GM21825 (cell line): ENCODE results near the gene SLC34A3.

ENCODE experiments used
- ATAC-seq: cut with Tn5 transposase; IDR thresholded peaks from one replicate; pipeline ENCODE4 v1.9.1; 2021; ENCODE audit warnings: mild to moderate bottlenecking, moderate library complexity; ENCODE audit not compliant: unreplicated experiment

Gene SLC34A3

DNA sequence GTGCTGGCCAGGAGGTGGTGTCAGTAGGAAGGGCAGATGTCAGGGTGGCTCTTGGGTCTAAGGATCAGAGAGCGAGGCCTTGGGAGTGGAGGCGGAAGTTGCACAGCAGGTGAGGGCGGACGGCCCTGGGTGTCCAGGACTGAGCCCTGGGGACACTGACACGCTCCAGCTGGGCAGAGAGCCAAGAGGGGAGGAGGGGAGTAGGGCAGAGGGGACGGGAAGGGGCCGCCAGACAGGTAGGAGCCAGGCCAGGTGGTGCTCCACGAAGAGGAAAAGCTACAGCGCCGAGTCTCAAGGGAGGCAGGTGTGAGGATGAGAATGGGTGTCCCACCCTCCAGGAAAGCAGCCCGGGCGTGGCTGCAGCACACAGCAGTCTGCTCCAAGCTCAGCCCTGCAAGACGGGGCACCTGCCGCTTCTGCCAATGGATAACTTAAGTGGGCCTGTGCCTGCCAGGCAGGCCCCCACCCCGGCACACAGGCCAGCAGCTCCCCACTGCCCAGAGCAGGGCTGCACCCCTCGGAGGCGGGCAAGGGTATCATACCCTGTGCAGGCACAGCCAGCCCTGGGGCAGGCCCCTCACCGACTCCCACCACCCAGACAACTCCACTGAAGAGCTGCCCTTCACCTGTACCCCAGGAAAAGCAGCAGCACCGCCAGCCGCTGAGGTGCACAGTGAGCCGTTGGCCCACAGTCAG, 35.0 kb upstream of the SLC34A3 start:
- ATAC-seq, result no peak

DNA sequence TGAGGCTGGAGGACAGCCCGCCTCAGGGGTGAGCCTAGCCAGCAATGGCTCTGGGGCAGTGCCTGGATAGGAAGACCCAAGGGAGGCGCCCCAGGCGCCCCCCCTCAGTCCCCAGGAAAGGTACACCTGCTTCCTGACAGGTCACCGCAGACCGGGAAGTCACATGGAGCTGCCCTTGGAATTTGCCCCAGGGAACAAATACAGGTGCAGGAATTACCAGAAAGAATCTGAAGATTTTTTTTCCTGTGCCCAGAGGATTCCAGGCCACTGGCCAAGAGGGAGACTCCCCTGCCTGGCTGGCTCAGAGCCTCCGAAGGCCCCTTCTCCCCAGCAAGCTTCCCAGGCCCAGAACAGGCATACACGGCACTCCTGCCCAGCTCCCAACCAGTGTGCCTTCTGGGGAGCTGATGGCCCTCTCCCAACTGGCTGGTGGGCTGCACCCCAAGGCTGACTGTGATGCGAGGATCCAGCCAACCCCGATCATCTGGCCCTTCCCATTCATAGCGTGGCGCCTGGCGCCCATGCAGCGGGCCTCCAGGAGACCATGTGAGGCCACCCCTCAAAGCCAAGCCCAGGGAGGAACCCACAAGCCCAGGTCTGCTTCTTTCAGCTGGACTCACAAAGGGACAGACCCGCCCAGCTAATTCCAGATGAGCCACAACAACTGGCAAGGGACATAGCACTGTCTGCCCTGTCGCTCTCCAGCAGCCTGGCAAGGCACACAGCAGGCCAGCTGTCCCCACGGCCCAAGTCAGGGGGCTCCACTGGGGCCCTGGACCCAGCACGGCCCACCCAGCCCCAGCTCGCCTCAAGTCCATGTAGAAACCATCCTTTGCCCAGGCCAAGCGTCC, 32.4 kb upstream of the SLC34A3 start:
- ATAC-seq, result no peak

DNA sequence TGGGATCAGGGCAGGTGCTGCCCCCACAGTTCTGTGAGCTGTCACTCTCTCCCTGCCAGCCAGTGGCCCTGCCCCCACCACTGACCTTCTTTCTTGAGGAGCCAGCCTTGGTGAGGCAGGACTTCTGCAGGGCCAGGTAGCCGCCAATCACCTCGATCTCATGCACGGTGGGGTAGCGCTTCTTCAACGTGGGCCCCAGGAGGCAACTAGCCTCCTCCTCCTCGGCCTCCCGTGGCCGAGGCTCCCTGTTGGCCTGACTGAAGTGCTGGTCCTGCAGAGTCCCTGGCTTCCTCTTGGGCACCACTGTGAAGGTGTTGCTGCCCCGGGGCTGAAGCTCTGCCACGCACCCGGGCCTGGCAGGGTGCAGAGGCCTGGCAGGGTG, 31.8 kb upstream of the SLC34A3 start:
- no peak for ATAC-seq

DNA sequence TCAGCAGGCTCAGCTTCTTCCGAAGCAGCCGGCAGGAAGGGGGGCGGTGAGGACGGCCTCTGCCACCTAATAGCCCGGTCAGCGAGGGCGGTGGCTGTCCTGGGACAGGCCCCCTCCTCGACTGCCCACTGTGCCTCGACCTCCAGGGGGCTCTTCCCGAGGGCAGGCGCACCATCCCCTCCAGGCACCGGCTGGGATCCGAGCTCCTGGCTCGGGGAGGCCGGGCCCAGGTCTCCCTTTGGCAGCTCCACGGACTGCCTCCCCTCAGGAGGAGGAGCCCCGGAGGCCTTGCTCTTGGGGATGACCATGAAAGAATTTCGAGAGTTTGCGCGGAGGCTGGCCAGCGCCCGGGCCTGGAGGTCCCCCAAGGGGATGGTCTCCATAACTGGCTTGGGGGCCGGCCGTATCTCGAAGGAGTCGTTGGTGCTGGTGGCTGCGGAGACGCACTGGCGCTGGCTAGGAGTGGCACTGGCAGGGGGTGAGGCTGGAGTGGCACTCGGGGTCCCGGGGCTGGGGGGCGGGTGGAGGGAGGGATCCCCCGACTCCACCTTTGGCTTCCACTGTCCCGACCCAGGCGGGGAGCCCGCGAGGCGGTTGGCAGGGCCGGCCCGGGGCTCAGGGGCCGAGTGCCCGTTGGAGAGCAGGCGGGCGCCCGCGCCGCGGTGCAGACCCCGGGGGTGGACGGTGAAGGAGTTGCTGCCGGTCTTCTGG, 31.1 kb upstream of the SLC34A3 start:
- no peak for ATAC-seq

DNA sequence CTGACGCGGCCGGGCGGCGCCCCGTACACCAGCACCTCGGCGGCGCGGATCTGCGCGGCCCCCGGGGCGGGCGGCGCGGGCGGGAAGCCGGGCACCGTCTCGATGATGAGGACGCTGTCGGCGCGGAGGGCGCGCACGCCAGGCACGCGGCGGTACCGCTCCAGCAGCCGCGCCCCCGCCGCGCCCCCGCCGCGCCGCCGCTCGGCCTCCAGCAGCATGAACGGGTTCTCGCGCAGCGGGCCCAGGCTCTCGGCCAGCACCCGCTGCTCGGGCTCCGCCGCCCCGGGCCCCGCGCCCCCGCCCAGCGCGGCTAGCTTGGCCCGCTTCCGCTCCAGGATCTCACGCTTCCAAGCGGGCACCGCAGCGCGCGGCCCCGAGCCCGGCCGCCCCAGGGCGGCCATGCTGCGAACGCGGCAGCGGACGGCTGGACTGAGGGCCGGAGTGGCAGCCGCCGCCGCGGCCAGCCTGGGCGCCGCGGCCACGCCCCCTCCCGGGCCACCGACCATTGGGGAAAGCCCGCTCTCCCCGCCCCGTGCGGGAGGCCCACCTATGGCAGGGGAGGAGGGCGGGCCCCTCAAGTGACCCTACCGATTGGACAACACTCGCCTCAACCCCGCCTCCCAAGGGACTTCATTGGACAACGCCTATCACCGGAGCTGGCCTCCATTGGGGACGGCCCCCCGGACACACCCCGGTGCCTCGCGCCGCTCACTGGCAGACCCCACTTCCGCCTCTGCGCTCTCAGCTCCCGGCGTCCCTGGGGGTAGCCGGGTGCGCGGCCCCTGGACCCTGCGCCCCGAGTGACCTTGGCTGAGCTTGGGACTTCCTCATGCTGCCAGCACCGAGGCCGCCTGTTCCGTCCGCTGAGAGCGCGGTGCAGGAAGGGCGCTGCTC, 30.1 kb upstream of the SLC34A3 start, which contains the start of gene TPRN:
TPRN (minus strand) TSS at position 431 of the 894 bp plus-strand sequence; CDS start at position 401, 30 bp downstream.
- peak; percentile 81 for ATAC-seq

DNA sequence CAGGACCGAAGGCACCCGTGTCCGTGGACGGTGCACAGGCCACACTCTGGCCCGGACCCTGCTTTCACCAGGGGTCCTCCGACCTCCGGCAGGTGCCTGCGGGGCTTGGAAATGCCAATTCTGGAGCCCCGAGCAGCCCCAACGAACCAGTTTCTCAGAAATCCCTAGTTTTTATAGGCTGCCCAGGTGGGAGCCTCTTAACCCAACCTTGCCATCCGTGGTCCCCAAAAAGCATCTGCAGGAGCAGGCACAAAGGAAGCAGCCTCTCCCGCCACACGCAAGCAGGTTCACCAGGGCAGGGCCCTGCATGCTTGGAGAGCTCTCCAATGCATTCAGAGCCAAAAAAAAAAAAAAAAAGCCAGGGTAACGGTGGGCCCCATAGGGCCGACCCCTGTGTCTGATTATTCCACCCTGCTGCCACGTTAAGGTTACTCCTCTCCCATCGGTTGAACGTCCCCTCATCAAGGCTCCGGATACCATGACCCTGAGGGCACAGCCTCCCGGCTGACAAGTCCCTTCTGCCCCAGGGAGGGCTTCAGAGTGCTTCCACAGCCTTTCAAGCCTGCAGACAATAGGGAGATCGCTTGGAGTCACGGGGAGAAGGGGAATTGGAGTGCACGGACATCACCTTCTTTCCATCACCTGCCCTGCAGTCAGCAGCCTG, 29.4 kb upstream of the SLC34A3 start:
- no peak for ATAC-seq

DNA sequence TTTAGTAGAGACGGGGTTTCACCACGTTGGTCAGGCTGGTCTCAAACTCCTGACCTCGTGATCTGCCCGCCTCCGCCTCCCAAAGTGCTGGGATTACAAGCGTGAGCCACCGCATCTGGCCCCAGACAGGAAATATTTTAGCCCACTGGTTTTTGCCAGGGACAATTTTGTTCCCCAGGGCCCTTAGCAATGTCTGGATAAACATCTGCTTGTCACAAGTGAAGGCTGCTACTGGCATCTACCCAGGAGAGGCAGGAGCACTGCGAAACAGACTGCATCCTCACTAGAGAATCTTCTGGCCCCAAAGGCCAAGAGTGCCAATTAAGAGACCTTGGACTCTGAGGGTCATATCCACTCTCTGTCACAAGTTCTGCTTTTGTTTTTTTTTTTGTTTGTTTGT, 27.7 kb upstream of the SLC34A3 start:
- no peak for ATAC-seq

DNA sequence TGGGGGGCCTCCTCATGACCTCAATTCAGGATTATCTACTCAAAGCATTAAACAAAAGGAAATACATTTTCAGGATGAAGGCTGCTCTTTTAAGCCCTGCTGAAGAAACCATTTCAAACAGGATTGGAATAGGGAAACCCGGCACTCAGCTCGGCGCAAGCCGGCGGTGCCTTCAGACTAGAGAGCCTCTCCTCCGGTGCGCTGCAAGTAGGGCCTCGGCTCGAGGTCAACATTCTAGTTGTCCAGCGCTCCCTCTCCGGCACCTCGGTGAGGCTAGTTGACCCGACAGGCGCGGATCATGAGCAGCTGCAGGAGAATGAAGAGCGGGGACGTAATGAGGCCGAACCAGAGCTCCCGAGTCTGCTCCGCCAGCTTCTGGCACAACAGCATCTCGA, 26.0 kb upstream of the SLC34A3 start:
- no peak for ATAC-seq

DNA sequence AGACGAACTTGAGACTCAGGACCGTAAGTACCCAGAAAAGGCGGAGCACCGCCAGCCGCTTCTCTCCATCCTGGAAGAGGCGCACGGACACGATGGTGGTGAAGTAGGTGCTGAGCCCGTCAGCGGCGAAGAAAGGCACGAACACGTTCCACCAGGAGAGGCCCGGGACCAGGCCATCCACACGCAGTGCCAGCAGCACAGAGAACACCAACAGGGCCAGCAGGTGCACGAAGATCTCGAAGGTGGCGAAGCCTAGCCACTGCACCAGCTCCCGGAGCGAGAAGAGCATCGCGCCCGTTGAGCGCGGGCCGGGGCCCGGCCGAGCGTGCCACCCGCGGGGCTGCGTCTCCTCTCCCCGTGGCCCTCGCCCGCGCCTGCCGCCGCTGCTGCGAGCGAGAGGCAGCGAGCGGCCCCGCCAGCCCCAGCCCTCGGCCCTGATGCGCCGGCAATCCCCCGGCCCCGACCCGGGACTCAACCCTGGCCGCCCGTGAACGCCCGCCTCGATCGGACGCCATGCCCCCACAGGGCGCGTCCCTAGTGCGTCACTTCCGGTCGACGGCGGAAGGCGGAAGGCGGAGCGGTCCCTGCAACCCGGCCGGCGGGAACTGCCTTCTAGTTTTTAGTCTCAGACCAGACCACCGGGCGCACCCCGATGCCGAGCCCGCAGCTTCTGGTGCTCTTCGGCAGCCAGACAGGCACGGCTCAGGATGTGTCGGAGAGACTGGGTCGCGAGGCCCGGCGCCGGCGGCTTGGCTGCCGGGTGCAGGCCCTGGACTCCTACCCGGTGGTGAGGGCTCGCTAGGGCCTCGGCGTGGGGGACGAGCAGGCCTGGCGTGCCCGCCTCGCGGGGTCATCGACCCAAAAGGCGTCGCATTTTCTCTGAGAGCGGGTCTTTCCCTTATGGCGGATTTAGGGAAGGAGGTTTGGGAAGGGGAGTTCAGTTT, 25.3 kb upstream of the SLC34A3 start, which contains the start of the genes NDOR1 and TMEM203:
NDOR1 (plus strand) TSS at position 575 of the 944 bp plus-strand sequence; CDS start at position 653, 78 bp downstream.
TMEM203 (minus strand) TSS at position 523 of the 944 bp plus-strand sequence; CDS start at position 289, 234 bp downstream.
- peak; percentile 38 for ATAC-seq

DNA sequence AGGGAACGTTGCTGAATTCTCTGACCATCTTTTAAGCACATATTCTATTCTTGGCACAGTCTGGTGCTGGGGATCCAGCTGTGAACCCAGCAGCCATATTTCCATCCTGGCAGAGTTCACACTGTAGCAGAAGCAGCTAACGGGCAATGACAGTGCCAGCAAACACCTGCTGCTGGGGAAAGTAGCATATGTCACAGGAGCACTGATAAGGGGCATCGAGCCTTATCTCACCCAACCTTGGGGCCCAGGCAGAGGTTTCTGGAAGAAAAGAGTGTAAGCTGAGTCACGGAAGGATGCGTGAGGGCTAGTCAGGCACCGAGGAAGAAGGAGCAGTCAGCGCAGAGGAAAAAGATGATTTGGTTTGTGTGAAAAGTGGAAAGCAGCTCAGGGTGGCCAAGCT, 24.1 kb upstream of the SLC34A3 start:
- ATAC-seq, result no peak

DNA sequence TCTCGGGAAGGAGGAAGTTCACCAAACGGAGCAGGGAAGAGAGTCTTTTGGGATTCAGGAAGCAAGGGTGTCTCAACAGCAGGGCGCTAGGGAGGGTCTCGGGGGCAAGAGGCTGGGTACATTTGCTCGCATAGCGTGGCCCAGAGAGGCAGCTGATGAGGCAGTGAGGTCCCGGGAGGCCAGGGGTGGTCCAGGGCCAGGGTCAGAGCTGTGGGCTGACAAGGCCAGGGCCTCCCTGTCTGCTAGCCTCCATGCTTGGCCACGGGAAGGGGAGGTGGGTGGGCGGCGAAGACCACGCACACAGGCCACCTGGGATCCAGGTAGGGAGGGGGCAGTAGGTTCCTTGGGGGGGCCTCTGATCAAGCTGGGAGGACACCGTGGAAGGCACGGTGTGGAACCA, 19.2 kb upstream of the SLC34A3 start:
- ATAC-seq, result no peak

DNA sequence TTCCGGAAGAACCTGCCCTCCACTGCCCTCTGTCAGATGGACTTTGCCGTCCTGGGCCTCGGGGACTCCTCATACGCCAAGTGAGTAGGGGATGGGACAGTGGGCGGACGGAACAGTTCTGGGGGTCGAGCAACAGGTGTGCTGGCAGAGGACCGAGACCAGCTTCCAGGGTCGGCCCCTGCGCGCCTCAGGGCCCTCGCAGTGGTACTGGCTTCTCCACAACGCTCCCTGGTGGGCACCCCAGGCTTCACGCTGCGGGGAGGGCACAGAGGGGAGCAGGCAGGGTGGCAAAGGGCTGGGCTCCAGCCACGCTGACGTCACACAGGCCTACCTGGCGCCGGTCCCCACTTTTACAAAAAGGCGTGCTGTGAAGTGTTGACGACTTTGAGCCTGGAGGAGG, 18.2 kb upstream of the SLC34A3 start:
- no peak for ATAC-seq

DNA sequence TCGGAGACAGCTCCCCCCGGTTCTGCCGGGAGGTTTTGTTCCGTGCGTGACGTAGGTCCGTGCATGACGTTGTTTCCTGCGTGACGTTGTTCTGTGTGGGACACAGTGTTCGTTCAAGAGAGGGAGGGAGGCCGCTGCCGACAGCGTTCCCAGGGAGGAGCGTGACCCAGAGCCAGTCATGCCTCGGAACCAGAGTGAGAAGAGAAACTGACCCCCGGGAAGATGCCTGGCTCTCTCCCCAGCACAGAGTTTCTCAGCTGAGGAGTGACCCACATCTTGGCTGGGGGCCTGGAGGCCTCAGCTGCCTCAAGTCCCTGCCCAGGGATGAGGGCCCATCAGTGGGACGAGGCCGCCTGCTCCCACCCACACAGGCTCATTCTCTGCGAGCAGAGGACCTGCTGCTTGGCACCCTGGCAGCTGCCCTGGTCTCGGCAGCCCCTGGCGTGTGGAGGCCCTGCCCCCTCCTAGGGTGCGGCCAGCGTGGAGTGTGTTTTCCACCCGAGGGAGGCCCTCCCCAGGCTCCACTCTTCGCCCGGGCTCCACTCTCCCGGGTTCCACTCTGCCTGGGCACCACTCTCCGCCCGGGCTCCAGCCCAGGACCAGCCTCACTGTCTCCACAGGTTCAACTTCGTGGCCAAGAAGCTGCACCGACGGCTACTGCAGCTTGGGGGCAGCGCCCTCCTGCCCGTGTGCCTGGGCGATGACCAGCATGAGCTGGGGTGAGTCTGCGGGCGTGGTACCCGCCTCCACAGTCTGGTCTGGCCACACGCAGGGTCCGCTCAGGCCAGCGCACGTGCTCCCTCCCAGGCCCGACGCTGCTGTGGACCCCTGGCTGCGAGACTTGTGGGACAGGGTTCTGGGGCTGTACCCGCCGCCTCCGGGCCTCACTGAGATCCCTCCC, 17.3 kb upstream of the SLC34A3 start:
- no peak for ATAC-seq

DNA sequence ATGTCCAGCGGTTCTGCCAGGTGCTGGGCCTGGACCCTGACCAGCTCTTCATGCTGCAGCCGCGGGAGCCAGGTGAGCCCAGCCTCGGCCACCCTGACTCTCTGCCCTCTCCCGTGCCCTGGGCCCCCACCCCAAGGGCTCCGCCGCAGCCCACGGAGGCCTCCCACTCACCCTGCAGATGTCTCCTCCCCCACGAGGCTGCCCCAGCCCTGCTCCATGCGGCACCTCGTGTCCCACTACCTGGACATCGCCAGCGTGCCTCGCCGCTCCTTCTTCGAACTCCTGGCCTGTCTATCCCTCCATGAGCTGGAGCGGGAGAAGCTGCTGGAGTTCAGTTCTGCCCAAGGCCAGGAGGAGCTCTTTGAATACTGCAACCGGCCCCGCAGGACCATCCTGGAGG, 16.1 kb upstream of the SLC34A3 start:
- ATAC-seq, result no peak

DNA sequence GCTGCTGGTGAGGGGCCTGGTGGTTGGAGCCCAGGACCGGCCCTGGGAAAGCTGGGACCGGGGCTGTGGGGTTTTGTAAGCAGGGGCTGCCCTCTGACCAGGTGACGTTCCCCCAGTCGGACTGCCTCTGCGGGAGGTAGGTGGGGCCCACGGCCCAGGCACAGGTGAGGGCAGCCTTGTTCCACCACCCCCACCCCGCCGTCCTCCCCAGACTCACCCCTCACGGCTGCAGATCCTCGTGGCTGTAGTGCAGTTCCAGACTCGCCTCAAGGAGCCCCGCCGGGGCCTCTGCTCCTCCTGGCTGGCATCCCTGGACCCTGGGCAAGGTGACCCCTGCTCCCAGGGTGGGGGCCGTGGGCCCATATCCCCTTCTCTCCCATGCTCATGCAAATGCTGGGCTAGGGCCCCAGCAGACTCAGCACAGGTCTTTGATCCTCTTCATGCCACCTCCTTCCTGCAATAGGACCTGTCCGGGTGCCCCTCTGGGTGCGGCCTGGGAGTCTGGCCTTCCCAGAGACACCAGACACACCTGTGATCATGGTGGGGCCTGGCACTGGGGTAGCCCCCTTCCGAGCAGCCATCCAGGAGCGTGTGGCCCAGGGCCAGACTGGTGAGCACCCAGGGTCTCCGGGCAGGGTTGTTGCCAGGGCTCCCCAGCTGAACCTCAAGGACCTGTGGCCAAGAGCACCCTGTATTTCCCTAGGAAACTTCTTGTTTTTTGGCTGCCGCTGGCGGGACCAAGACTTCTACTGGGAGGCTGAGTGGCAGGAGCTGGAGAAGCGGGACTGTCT, 15.3 kb upstream of the SLC34A3 start:
- ATAC-seq, result no peak

DNA sequence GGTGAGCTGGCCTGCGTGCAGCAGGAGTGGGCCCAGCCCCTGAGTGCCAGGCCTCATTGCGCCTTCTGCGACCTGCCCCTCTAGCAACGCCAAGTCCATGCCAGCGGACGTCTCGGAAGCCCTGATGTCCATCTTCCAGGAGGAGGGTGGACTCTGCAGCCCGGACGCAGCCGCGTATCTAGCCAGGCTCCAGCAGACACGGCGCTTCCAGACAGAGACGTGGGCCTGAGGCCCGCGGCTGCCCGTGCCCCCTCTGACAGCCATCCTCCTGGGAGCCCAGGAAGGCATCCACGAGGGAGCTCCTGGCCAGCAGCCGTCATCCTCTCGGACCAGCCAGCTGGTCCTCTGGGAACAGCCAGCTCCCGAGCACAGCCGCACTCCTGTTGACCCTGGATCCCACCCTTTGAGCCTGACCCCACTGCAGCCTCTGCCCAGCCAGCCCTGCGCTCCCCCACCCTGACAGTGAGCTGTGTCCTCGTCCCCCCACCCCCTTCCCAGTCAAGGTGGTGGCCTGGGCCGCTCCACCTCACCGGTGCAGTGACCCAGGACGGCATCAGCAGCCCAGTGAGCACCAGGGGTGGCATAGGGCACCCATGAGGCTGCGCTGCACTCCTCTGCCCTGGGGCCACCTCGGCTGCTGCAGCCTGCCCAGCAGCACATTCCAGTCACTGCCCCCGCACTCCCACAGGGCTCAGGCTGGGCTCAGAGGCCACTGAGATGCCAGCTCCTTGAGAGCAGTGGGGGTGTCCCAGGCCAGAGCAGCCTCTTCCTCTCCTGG, 14.3 kb upstream of the SLC34A3 start:
- no peak for ATAC-seq
